K562 (cell line): ENCODE data around the gene OR6F1.

Source experiments
- BRD4 ChIP-seq: fragments of 200-600 bp; sonication (generic); IDR thresholded peaks from 2 replicates; pipeline ENCODE4 v1.6.1; 2017; ENCODE audit warnings: inconsistent platforms
- JUNB ChIP-seq: fragments of 450-650 bp; formaldehyde crosslinking; conservative IDR thresholded peaks from 2 replicates; pipeline ENCODE4 v1.4.0; 2020; ENCODE audit warnings: mild to moderate bottlenecking
- PHF20 ChIP-seq: fragments of 450-650 bp; IDR thresholded peaks from 2 replicates; pipeline ENCODE4 v1.6.1; 2018; ENCODE audit not compliant: partially characterized antibody
- TEAD2 ChIP-seq: fragments of 450-650 bp; IDR thresholded peaks from 2 replicates; pipeline ENCODE4 v1.6.1; 2016; ENCODE audit warnings: missing genetic modification characterization, control low read depth, missing compliant biosample characterization
- ZBTB7A ChIP-seq: IDR thresholded peaks from 2 replicates; pipeline ENCODE4 v1.6.1; 2011; ENCODE audit warnings: low read depth, mild to moderate bottlenecking, low read length, moderate library complexity, borderline replicate concordance; ENCODE audit not compliant: control insufficient read depth
- ZNF121 ChIP-seq: sonication (generic); formaldehyde crosslinking; conservative IDR thresholded peaks from 2 replicates; pipeline ENCODE4 v1.8.0; 2022; ENCODE audit warnings: missing genetic modification reagents
- ZNF232 ChIP-seq: sonication (generic); formaldehyde crosslinking; IDR thresholded peaks from 2 replicates; pipeline ENCODE4 v1.8.0; 2022; ENCODE audit warnings: mild to moderate bottlenecking, missing genetic modification reagents
- ZNF274 ChIP-seq: IDR thresholded peaks from 2 replicates; pipeline ENCODE4 v1.6.1; 2011; ENCODE audit warnings: low read depth, mild to moderate bottlenecking, low read length, moderate library complexity, borderline replicate concordance
- ZNF384 ChIP-seq: IDR thresholded peaks from 2 replicates; pipeline ENCODE4 v1.6.1; 2012; ENCODE audit warnings: low read depth, low read length, improper control_type of control experiment
- ZNF444 ChIP-seq: fragments of 250-450 bp; sonication (Bioruptor Pico); IDR thresholded peaks from 2 replicates; pipeline ENCODE4 v1.4.0; 2020; ENCODE audit warnings: mild to moderate bottlenecking, moderate library complexity
- TF ChIP-seq, protein P1 (sequence below), 2 experiments: fragments of 450-650 bp; IDR thresholded peaks; 2 replicates each; pipeline ENCODE4 v1.6.1; 2016; ENCODE audit warnings: mild to moderate bottlenecking in 2 of 2, borderline replicate concordance in 1 of 2, low read depth in 1 of 2, moderate library complexity in 1 of 2
- TF ChIP-seq, protein P2 (sequence below), 3 experiments: IDR thresholded peaks in 2 of 3; conservative IDR thresholded peaks in 1 of 3; 2 replicates each; pipeline ENCODE4 v1.5.1; 2011 to 2012; ENCODE audit warnings: low read length in 3 of 3, mild to moderate bottlenecking in 3 of 3, control low read depth in 2 of 3, improper control_type of control experiment in 1 of 3, inconsistent platforms in 1 of 3, low read depth in 1 of 3, mixed read lengths in 1 of 3, moderate library complexity in 1 of 3; ENCODE audit not compliant: insufficient read depth in 2 of 3

DNA sequence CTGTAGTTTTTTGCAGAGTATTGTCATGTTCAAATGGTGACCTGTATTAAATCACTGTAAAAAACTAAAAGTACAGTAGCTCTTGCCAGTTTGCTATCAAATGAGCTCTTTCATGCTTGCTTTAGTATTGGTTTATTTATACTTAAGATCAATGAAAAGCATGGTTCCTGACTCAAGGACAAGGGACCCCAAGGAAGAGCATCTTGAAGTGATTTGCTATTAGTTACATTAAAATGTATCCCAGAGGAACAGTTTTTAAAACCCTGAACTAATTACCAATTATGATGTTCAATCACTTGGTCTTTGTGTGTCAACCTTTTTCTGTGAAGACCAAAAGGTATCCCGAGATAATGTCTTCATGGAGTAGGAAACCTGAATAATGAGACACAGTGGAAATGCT, 36.8 kb downstream of the OR6F1 start, which contains the start of gene OR13G1:
- TF ChIP-seq, protein P1, sequence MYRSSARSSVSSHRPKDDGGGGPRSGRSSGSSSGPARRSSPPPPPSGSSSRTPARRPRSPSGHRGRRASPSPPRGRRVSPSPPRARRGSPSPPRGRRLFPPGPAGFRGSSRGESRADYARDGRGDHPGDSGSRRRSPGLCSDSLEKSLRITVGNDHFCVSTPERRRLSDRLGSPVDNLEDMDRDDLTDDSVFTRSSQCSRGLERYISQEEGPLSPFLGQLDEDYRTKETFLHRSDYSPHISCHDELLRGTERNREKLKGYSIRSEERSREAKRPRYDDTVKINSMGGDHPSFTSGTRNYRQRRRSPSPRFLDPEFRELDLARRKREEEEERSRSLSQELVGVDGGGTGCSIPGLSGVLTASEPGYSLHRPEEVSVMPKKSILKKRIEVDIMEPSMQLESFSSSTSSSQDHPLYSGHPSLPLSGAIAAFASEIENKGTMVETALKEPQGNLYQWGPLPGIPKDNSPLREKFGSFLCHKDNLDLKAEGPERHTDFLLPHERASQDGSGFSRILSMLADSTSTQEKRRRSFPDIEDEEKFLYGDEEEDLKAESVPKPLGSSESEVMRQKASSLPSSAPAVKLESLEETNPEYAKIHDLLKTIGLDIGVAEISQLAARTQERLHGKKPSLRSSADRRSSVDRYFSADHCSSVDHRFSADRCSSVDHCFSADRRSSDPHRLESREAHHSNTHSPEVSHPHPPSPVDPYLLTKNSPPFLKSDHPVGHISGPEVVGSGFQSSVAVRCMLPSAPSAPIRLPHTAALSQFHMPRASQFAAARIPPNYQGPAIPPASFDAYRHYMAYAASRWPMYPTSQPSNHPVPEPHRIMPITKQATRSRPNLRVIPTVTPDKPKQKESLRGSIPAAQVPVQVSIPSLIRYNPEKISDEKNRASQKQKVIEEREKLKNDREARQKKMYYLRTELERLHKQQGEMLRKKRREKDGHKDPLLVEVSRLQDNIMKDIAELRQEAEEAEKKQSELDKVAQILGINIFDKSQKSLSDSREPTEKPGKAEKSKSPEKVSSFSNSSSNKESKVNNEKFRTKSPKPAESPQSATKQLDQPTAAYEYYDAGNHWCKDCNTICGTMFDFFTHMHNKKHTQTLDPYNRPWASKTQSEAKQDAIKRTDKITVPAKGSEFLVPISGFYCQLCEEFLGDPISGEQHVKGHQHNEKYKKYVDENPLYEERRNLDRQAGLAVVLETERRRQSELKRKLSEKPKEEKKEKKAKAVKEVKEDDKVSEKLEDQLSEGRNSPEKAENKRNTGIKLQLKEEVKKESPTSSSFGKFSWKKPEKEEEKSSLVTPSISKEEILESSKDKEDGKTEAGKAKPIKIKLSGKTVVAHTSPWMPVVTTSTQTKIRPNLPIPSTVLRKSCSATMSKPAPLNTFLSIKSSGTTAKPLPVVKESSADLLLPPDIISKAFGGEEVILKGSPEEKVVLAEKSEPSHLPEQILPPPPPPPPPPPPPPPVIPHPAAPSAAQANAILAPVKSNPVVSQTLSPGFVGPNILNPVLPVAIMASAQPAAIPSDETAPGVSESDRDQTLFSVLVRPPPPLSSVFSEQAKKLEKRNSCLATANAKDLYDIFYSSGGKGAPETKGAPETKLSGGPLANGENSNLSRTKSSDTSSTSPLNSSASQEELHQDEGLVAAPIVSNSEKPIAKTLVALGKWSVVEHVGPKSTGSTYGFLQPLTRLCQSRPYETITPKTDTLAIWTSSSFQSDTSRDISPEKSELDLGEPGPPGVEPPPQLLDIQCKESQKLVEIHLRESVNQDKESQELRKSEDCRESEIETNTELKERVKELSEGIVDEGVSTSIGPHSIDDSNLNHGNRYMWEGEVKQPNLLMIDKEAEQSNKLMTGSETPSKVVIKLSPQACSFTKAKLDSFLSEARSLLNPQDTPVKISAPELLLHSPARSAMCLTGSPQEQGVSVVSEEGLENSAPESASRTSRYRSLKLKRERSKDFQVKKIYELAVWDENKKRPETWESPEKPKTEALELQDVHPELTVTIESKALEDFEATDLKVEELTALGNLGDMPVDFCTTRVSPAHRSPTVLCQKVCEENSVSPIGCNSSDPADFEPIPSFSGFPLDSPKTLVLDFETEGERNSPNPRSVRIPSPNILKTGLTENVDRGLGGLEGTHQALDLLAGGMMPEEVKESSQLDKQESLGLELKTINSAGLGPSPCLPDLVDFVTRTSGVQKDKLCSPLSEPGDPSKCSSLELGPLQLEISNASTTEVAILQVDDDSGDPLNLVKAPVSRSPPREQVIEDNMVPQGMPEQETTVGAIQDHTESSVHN (IDR thresholded peaks at IDR 0.05; ENCODE audit: borderline replicate concordance in 1 of 2, low read depth in 1 of 2), result no peak
- TF ChIP-seq TEAD2 (tag) (no peak), ZNF232 (CRISPR knock-in tag) (no peak), ZNF444 (CRISPR knock-in tag) (no peak), PHF20 (no peak), BRD4 (no peak), ZNF121 (CRISPR knock-in tag) (no peak), JUNB (CRISPR knock-in tag) (no peak), ZBTB7A (no peak), ZNF274 (no peak), ZNF384 (no peak)
- TF ChIP-seq, protein P2, sequence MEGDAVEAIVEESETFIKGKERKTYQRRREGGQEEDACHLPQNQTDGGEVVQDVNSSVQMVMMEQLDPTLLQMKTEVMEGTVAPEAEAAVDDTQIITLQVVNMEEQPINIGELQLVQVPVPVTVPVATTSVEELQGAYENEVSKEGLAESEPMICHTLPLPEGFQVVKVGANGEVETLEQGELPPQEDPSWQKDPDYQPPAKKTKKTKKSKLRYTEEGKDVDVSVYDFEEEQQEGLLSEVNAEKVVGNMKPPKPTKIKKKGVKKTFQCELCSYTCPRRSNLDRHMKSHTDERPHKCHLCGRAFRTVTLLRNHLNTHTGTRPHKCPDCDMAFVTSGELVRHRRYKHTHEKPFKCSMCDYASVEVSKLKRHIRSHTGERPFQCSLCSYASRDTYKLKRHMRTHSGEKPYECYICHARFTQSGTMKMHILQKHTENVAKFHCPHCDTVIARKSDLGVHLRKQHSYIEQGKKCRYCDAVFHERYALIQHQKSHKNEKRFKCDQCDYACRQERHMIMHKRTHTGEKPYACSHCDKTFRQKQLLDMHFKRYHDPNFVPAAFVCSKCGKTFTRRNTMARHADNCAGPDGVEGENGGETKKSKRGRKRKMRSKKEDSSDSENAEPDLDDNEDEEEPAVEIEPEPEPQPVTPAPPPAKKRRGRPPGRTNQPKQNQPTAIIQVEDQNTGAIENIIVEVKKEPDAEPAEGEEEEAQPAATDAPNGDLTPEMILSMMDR (IDR thresholded peaks at IDR 0.05 in 2 of 3, conservative IDR thresholded peaks at IDR 0.05 in 1 of 3; ENCODE audit: insufficient read depth in 2 of 3, low read depth in 1 of 3, low read length in 3 of 3), result no peak
